GM23338 (cell line): ENCODE data around the gene ABCA4. TPM values are rescaled to one million over a fixed set of nuclear protein-coding genes. Genes with fewer than 3 reads are reported as not detected.

Source experiments
- ATAC-seq: fragments of 200-7000 bp; cut with Tn5 transposase; 3 replicates; pipeline ENCODE4 v1.9.1; 2020
- DNase-seq: peaks from one replicate; pipeline ENCODE4 v3.0.0-alpha.2; 2015; ENCODE audit warnings: low spot score
- H2AFZ ChIP-seq: fragments of 200-600 bp; sonication (generic); 2 replicates; pipeline ENCODE4 v1.8.0; 2016; ENCODE audit warnings: antibody characterized with exemption, mild to moderate bottlenecking, moderate library complexity
- H3F3A ChIP-seq: fragments of 200-600 bp; sonication (generic); replicated peaks from 2 replicates; pipeline ENCODE4 v1.8.0; 2017; ENCODE audit warnings: antibody characterized with exemption, mixed run types, low read depth
- H3K27ac ChIP-seq: fragments of 200-600 bp; sonication (generic); 2 replicates; pipeline ENCODE4 v1.6.1; 2016; ENCODE audit warnings: low read depth
- H3K27me3 ChIP-seq: fragments of 200-600 bp; sonication (generic); 2 replicates; pipeline ENCODE4 v1.8.0; 2016; ENCODE audit warnings: mild to moderate bottlenecking, mixed run types, moderate library complexity; ENCODE audit not compliant: insufficient read depth
- H3K36me3 ChIP-seq: fragments of 200-600 bp; sonication (generic); 2 replicates; pipeline ENCODE4 v1.8.0; 2016; ENCODE audit warnings: mild to moderate bottlenecking; ENCODE audit not compliant: insufficient read depth
- H3K4me1 ChIP-seq: fragments of 200-600 bp; sonication (generic); 2 replicates; pipeline ENCODE4 v1.8.0; 2016; ENCODE audit warnings: mild to moderate bottlenecking, moderate library complexity; ENCODE audit not compliant: insufficient read depth
- H3K4me2 ChIP-seq: fragments of 200-600 bp; sonication (generic); 2 replicates; pipeline ENCODE4 v1.7.1; 2017; ENCODE audit warnings: mixed run types
- H3K4me3 ChIP-seq: fragments of 200-600 bp; sonication (generic); 2 replicates; pipeline ENCODE4 v1.6.1; 2016; ENCODE audit warnings: mixed run types
- H3K79me2 ChIP-seq: fragments of 200-600 bp; sonication (generic); replicated peaks from 2 replicates; pipeline ENCODE4 v1.8.0; 2017; ENCODE audit warnings: mild to moderate bottlenecking; ENCODE audit not compliant: insufficient read depth
- H3K9me2 ChIP-seq: fragments of 200-600 bp; sonication (generic); 2 replicates; pipeline ENCODE4 v1.8.0; 2017; ENCODE audit not compliant: insufficient read depth
- H4K20me1 ChIP-seq: fragments of 200-600 bp; sonication (generic); replicated peaks from 2 replicates; pipeline ENCODE4 v1.8.0; 2017; ENCODE audit warnings: mild to moderate bottlenecking; ENCODE audit not compliant: insufficient read depth
- H3K27ac Mint-ChIP-seq: 2 replicates; pipeline ENCODE4 v1.8.0; 2020; ENCODE audit warnings: inconsistent platforms, mild to moderate bottlenecking, moderate library complexity, mixed read lengths
- H3K27me3 Mint-ChIP-seq: 3 replicates; pipeline ENCODE4 v1.8.0; 2022; ENCODE audit warnings: low read depth, mild to moderate bottlenecking, moderate library complexity, mixed read lengths, inconsistent platforms; ENCODE audit not compliant: insufficient read depth, poor library complexity
- H3K36me3 Mint-ChIP-seq: 3 replicates; pipeline ENCODE4 v1.8.0; 2021; ENCODE audit warnings: low read depth, mild to moderate bottlenecking, inconsistent platforms, moderate library complexity, mixed read lengths
- H3K4me1 Mint-ChIP-seq: 3 replicates; pipeline ENCODE4 v1.8.0; 2020; ENCODE audit warnings: mild to moderate bottlenecking, inconsistent platforms, mixed read lengths
- H3K4me3 Mint-ChIP-seq: 3 replicates; pipeline ENCODE4 v1.8.0; 2021; ENCODE audit warnings: moderate library complexity, mild to moderate bottlenecking, inconsistent platforms, mixed read lengths
- H3K9me3 Mint-ChIP-seq: 3 replicates; pipeline ENCODE4 v1.8.0; 2020; ENCODE audit warnings: moderate library complexity, mild to moderate bottlenecking, inconsistent platforms, mixed read lengths
- CREB1 ChIP-seq: fragments of 250-450 bp; sonication (Bioruptor Pico); IDR thresholded peaks from 2 replicates; pipeline ENCODE4 v1.5.0; 2020; ENCODE audit warnings: low read depth, mild to moderate bottlenecking, moderate library complexity
- EZH2 ChIP-seq: fragments of 200-600 bp; sonication (generic); IDR thresholded peaks from one replicate; pipeline ENCODE4 v1.8.0; 2017; ENCODE audit warnings: antibody characterized with exemption, mild to moderate bottlenecking, low read depth; ENCODE audit not compliant: unreplicated experiment
- EZH2phosphoT487 ChIP-seq: fragments of 200-600 bp; sonication (generic); IDR thresholded peaks from one replicate; pipeline ENCODE4 v1.8.1; 2018; ENCODE audit warnings: antibody characterized with exemption; ENCODE audit not compliant: unreplicated experiment
- JUNB ChIP-seq: IDR thresholded peaks from one replicate; pipeline ENCODE4 v1.6.1; 2016; ENCODE audit warnings: antibody characterized with exemption; ENCODE audit not compliant: unreplicated experiment
- POLR2AphosphoS5 ChIP-seq: IDR thresholded peaks from 2 replicates; pipeline ENCODE4 v1.6.1; 2016; ENCODE audit warnings: antibody characterized with exemption, low read depth
- ZNF331 ChIP-seq: fragments of 250-450 bp; sonication (Bioruptor Pico); IDR thresholded peaks from 2 replicates; pipeline ENCODE4 v1.5.0; 2020; ENCODE audit warnings: low read depth, mild to moderate bottlenecking, moderate library complexity
- ZNF462 ChIP-seq: fragments of 250-450 bp; sonication (Bioruptor Pico); IDR thresholded peaks from 2 replicates; pipeline ENCODE4 v1.5.0; 2020; ENCODE audit warnings: mild to moderate bottlenecking, moderate library complexity
- polyA plus RNA-seq: library from polyadenylated mRNA; unstranded; fragments of >200 nt; fragmentation: Nextera tagmentation; extraction: Ambion mirVana; gene quantifications from 2 replicates; pipeline ENCODE4 v1.2.1, GENCODE V29; 2016
- total RNA-seq: library from RNA; depleted of rRNA; stranded (reverse); fragments of >200 nt; shearing (Covaris generic); gene quantifications from 2 replicates; pipeline ENCODE4 v1.2.3, GENCODE V29; 2014

Gene ABCA4
- total and polyA plus RNA-seq, 2 experiments from 2014 or later, result not detected

GRCh38 chr1:94094469-94095111, 26.4 kb downstream of the ABCA4 start:
- peak overlapping the region; percentile 38; the same call in 1 of the 2 replicates for H3K4me2 ChIP-seq
- no peaks in the 10 kb centered on the region for H3K9me2 ChIP-seq
- no peaks in the 10 kb centered on the region for H4K20me1 ChIP-seq
- H3K27me3 Mint-ChIP-seq, result peaks cover 11% of the 10 kb centered on the region
- no peak for TF ChIP-seq EZH2
- no peak for TF ChIP-seq CREB1 (CRISPR knock-in tag)
- TF ChIP-seq JUNB, result no peak
- no peak for TF ChIP-seq ZNF462 (CRISPR knock-in tag)
- TF ChIP-seq ZNF331 (CRISPR knock-in tag), result no peak
- no peak for TF ChIP-seq POLR2AphosphoS5
- TF ChIP-seq EZH2phosphoT487, result no peak
- peak overlapping the region; percentile 86 for H3K27ac Mint-ChIP-seq
- H3F3A ChIP-seq, result no peaks in the 10 kb centered on the region
- H2AFZ ChIP-seq, result peak overlapping the region; percentile 92
- H3K36me3 Mint-ChIP-seq, result no peaks in the 10 kb centered on the region
- H3K36me3 ChIP-seq, result no peaks in the 10 kb centered on the region
- peaks cover 36% of the 10 kb centered on the region for H3K4me1 Mint-ChIP-seq
- ATAC-seq (peak; percentile 35), DNase-seq (no peak)
- H3K4me3 Mint-ChIP-seq, result no peak overlapping the region; the same call in 2 of the 3 replicates
- H3K79me2 ChIP-seq, result no peaks in the 10 kb centered on the region
- H3K4me1 ChIP-seq, result peaks cover 11% of the 10 kb centered on the region
- no peak overlapping the region for H3K27ac ChIP-seq
- H3K27me3 ChIP-seq, result no peaks in the 10 kb centered on the region
- no peaks in the 10 kb centered on the region for H3K9me3 Mint-ChIP-seq
- H3K4me3 ChIP-seq, result no peak overlapping the region
